Brain pericyte (primary cell): ENCODE data around the gene BTBD16.

Experiments used
- DNase-seq: peaks from one replicate; pipeline ENCODE4 v3.0.0-alpha.2; 2012; ENCODE audit warnings: low read depth, low spot score

The BTBD16 gene

GRCh38 chr10:122248356-122249302 lies 22.5 kb upstream of the BTBD16 start:
- no peak for DNase-seq

DNA sequence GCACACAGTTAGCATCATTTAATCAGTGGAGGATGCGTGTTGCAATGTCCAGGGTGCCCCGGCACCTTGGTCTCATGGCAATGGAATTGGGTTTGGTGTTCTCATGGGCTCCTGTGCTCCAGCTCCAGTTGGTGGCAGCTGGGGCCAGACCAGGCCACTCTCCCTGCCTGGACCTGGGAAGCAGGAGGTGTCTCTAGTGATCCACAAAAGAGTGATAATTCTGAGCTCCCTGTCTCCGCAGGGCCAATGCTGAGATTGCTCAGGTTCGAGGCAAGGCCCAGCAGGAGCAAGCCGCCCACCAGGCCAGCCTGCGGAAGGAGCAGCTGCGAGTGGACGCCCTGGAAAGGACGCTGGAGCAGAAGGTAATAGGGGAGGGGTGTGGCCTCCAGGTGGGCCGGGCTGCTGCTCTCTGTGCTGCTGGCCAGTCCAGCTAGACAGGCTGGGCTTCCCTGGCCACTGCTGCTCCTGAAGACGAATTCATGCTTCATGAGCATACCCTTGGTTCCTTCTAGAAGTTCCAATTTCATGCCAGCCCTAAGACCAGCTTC lies 21.7 kb upstream of the BTBD16 start:
- DNase-seq, result no peak

GRCh38 chr10:122249991-122250750 lies 20.9 kb upstream of the BTBD16 start:
- DNase-seq, result no peak

DNA sequence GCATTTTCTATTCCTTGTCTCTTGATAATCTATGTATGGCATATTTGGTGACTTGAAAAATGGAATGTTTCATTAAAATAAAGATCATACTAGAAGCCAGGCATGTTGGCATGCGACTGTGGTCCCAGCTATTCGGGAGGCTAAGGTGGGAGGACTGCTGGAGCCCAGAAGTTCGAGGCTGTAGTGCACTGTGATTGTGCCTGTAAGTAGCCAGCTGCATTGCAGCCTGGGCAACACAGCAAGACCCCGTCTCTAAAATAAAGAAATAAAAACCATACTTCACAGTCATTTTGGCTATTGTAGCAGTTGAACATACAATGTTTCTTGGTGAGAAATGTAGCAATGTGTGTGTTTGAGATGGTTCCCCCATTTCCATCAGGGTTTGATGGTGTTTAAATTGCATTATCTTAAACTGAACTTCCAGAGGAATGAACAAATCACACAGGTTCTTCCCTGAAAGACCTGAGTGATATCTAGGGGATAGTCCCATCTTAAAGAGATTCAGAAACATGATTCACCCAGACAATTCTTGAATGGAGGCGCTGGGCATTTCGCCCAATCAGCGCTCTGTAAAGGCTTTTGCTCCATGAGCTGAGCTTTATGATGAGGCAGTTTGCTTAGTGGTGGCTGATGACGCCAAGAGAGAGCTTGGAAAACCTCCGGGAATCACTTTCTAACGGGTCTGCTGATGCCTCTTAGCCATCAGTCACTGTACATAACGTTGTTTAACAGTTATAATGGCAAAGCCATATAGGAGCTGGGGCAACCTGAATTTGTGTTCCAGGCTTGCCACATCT lies 19.4 kb upstream of the BTBD16 start:
- no peak for DNase-seq

- DNase-seq, result no peak
Measured at GRCh38 chr10:122252805-122253204, 18.3 kb upstream of the BTBD16 start.

DNA sequence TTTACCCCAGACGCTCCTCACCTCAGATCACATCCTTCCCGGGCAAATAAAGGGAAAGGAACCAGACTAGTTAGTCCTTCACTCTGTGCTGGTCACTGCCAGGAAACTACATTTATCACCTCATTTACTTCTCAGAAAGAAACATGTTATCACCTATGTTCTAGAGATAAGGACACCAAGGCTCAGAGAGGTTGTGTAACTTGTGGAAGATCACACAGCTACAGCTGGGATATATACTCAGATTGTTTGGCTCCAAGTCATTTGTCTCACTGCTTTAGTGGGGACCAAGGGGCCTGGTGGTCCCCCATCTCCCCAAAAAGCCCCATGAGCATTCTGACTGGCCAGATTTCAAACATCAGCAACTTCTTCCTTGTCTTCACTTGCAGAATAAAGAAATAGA lies 17.5 kb upstream of the BTBD16 start:
- DNase-seq, result no peak

GRCh38 chr10:122254831-122255230 lies 16.3 kb upstream of the BTBD16 start:
- DNase-seq, result no peak

GRCh38 chr10:122255509-122256301 lies 15.4 kb upstream of the BTBD16 start:
- DNase-seq, result no peak

GRCh38 chr10:122257041-122257440 lies 14.1 kb upstream of the BTBD16 start:
- no peak for DNase-seq

DNA sequence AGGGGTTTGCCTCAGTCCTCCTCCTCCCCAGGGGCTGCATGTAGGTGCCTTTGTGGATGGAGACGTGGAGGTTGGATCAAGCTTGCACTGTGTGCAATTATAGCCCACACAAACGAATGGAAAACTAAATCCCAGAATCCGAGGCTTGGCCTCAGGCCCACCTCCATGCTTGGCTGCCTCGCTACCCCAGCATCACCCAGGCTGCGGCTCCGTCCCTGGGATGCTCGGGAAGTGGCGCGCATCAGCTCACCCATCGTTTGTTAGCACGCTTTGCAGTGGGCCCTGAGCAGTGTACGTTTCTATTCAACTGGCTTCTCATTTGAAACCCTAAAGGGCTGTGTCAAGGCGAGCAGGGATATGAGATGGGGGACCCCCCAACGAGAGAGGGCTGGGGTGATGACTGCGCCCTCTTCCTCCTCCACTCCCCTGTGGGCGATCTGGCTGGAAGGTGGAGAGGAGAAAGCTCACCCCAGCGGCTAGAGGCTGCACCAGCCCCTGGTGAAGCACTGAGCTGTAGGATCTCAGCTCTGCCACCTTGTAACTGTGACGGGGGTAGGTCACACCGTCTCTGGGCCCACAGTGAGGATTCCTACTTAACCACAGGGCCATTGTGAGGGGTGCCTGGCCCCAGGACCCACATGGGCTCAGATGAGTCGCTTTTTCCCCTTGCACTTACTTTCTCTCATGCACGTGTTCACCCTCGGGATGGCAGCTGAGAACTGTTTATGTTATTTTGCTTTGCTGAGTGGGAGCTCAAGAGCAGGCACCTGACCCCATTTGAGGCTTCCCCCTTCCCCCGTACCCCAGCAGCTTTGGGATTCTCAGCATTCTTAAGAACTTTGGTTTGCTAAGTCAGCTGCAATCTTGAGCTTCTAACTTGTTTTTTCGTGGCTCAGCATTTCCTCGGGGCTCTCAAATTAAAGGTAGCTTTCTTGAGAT lies 12.7 kb upstream of the BTBD16 start:
- no peak for DNase-seq

DNA sequence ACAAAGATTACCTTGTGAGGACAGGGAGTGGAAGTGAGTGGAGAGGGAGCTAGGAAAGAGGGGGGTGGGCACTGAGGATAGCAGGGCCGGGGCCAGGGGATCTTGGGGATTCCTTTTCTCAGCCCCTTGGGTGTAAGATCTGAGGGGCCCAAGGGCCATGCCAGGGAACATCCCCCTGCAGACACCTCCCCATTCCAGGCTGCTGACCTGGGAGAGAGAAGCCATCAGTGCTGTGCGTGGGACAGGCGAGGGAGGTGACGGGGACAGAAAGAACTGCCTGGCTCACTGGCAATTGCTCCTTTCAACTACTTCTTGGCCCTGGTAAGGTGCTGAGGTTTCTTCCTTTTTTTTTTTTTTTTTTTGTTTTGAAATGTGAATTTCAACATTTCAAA lies 12.0 kb upstream of the BTBD16 start:
- DNase-seq, result no peak

GRCh38 chr10:122261584-122261983 lies 9.5 kb upstream of the BTBD16 start:
- no peak for DNase-seq

DNA sequence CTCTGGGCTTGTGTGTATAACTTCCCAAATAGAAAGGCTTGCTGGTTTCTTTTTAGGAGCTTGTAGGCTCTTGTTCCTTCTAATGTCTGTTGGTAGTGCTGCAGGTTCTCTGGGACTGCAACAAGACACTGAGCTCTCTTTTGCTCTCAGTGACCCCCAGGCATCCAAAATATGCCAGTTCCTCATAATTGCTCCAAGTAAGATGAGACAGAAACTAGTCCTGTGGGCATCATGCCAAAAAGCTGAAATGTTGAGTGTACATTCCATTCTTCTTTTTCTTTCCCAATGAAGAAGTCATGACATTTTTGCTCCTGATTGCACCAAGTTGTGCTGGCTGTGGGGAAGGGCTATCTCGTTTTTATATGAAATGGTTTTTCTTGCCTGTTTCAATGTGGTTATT lies 7.1 kb upstream of the BTBD16 start:
- DNase-seq, result no peak

- DNase-seq, result no peak
Measured at GRCh38 chr10:122264436-122264835, 6.7 kb upstream of the BTBD16 start.

- DNase-seq, result no peak
Measured at GRCh38 chr10:122264931-122265330, 6.2 kb upstream of the BTBD16 start.

- DNase-seq, result no peak
Measured at GRCh38 chr10:122265896-122266295, 5.2 kb upstream of the BTBD16 start.

GRCh38 chr10:122267849-122268737 lies 3.0 kb upstream of the BTBD16 start:
- no peak for DNase-seq

- DNase-seq, result no peak
Measured at GRCh38 chr10:122269059-122269687, 1.9 kb upstream of the BTBD16 start.
